ENCODE data around the gene ATG13. TPM values are rescaled to one million over a fixed set of nuclear protein-coding genes. Genes with fewer than 3 reads are reported as not detected.

ATG13 gene
- total RNA-seq, 2 experiments from 2014 or later = 95.7 to 102 TPM

DNA sequence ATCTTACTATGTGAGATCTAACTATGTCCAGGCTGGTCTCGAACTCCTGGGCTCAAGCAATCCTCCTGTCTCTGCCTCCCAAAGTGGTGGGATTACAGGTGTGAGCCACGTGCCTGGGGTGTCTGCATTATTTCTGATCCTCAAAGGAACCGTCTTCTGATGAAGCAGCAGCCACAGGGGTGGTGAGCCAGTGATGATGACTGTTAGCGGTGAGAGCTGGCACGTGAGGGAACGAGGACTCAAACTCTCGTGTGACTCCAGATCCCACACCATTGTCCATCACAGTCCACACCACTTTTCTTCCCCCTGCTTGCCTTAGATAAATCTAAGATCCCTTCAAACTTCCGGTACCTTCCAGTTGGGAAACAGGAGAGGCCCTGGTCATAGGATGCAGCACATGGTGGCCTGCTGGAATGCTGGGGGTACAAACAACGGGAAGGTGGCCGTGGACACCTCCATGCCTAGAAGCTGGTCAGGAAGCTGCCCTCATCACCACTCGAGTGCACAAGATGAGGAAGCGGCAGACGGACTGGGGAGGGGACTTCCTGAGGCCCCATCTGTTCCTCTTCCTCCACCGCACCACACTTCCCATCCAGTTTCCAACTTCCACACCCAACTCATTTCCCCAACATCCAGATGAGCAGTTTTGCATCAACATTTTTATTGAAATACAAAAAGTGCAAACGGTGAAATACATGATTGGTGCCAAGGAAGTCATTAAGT is 59.2 kb downstream of the ATG13 start:
- intact Hi-C loops (cut with DNase I, micrococcal nuclease) = no loop called here
- Mint-ChIP-seq H3K9me3 (no peaks in the 10 kb centered on the region), H3K4me1 (ENCODE audit: low read depth) (peaks cover 54% of the 10 kb centered on the region), H3K27ac (peak overlapping the region; percentile 80), H3K36me3 (ENCODE audit: low read depth) (peaks cover 76% of the 10 kb centered on the region), H3K4me3 (peak overlapping the region; percentile 20), H3K27me3 (no peaks in the 10 kb centered on the region)
- Histone ChIP-seq H3K4me1 (ENCODE audit: insufficient read depth, low read length) (peaks cover 62% of the 10 kb centered on the region), H3K27me3 (ENCODE audit: control insufficient read depth in 1 of 2, insufficient read depth in 2 of 2, low read length in 2 of 2) (no peaks in the 10 kb centered on the region), H3K36me3 (ENCODE audit: insufficient read depth, low read length) (peaks cover 64% of the 10 kb centered on the region), H3K27ac (ENCODE audit: low read depth in 1 of 2, low read length in 2 of 2) (peak overlapping the region in 1 of 2 donors; percentile 39), H3K9me3 (ENCODE audit: control insufficient read depth in 1 of 2, insufficient read depth in 1 of 2, low read length in 2 of 2) (no peaks in the 10 kb centered on the region), H3K4me3 (ENCODE audit: low read length) (no peak overlapping the region)
- TF ChIP-seq, protein P1, sequence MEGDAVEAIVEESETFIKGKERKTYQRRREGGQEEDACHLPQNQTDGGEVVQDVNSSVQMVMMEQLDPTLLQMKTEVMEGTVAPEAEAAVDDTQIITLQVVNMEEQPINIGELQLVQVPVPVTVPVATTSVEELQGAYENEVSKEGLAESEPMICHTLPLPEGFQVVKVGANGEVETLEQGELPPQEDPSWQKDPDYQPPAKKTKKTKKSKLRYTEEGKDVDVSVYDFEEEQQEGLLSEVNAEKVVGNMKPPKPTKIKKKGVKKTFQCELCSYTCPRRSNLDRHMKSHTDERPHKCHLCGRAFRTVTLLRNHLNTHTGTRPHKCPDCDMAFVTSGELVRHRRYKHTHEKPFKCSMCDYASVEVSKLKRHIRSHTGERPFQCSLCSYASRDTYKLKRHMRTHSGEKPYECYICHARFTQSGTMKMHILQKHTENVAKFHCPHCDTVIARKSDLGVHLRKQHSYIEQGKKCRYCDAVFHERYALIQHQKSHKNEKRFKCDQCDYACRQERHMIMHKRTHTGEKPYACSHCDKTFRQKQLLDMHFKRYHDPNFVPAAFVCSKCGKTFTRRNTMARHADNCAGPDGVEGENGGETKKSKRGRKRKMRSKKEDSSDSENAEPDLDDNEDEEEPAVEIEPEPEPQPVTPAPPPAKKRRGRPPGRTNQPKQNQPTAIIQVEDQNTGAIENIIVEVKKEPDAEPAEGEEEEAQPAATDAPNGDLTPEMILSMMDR (IDR thresholded peaks at IDR 0.05) = no peak
- ATAC-seq (ENCODE audit: poor library complexity) (no peak), DNase-seq (peak in 2 of 14 experiments; percentile 51 to 56)
- POLR2A ChIA-PET = interaction anchor here (8.0 kb wide), 1 partner anchor 21 kb away, joined by 146 read pairs; the partner anchor contains the start of genes ARHGAP1 and ZNF408
- CTCF ChIA-PET = no interaction called here

DNA sequence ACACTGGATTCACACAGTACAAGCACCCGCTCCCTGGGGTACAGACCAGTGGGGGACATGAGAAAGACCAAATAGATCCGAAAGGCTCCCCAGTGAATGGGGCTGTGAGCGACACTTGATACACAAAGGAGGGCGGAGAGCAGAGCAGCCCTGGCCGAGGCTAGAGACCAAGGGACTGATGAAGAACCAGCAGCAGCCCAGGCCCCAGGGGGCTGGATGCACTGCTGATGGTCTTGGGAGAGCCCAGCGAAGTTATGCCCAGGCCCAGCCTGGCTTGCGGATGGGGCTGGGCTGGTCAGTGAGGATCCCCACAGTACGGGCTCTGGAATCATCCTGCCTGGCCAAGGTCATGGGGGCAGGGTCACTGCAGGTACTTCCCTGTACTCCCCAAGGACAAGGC is 59.8 kb downstream of the ATG13 start:
- Mint-ChIP-seq H3K36me3 (ENCODE audit: low read depth) (peaks cover 74% of the 10 kb centered on the region), H3K27me3 (no peaks in the 10 kb centered on the region), H3K4me1 (ENCODE audit: low read depth) (peaks cover 48% of the 10 kb centered on the region), H3K4me3 (no peak overlapping the region), H3K9me3 (no peaks in the 10 kb centered on the region), H3K27ac (peak overlapping the region; percentile 80)
- TF ChIP-seq, protein P1 (IDR thresholded peaks at IDR 0.05) = no peak
- H3K4me3 ChIP-seq (ENCODE audit: low read length) = no peak overlapping the region
- H3K27ac ChIP-seq (ENCODE audit: low read depth in 1 of 2, low read length in 2 of 2) = no peak overlapping the region
- peaks cover 57% of the 10 kb centered on the region for H3K4me1 ChIP-seq (ENCODE audit: insufficient read depth, low read length)
- DNase-seq (peak in 1 of 14 experiments; percentile 12), ATAC-seq (ENCODE audit: poor library complexity) (no peak)
- intact Hi-C loops (cut with DNase I, micrococcal nuclease) = no loop called here
- no peaks in the 10 kb centered on the region for H3K9me3 ChIP-seq (ENCODE audit: control insufficient read depth in 1 of 2, insufficient read depth in 1 of 2, low read length in 2 of 2)
- peaks cover 65% of the 10 kb centered on the region for H3K36me3 ChIP-seq (ENCODE audit: insufficient read depth, low read length)
- POLR2A ChIA-PET = no interaction called here
- no peaks in the 10 kb centered on the region for H3K27me3 ChIP-seq (ENCODE audit: control insufficient read depth in 1 of 2, insufficient read depth in 2 of 2, low read length in 2 of 2)
- CTCF ChIA-PET = no interaction called here

DNA sequence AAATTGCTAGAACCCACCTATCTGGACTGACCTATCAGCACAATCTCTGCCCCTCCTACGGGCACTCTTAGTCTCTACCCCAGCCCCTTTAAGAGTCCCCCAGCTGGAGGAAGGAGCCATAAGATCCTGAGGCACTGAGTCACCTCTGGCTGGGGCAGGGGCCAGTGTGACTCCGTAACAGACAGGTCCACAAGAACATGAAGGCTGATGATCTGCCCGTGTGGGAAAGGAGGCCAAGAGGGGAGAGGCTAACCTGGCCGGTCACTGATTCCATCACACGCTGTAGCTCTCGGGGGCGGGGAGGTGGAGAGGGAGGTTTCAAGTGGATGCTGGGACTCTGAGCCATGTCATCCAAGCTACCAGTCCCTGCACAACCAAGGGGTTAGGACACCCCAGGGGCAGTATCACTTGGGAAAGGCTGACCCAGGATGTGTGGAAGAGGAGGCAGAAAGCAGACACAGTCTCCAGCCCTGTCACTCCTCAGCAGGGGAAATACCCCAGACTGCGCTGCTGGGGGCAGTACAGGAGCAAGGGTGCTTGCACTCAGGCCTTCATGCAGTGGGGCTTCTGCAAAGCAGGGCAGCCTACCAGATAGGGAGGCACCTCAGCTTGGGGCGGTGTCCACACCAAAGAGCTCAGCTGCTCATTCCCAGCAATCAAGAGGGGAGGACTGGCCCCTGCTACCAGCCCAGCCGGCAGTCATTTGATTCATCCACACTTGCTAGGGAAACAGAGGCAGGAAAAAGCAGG is 60.8 kb downstream of the ATG13 start:
- Histone ChIP-seq H3K27me3 (ENCODE audit: control insufficient read depth in 1 of 2, insufficient read depth in 2 of 2, low read length in 2 of 2) (no peaks in the 10 kb centered on the region), H3K9me3 (ENCODE audit: control insufficient read depth in 1 of 2, insufficient read depth in 1 of 2, low read length in 2 of 2) (no peaks in the 10 kb centered on the region), H3K36me3 (ENCODE audit: insufficient read depth, low read length) (peaks cover 63% of the 10 kb centered on the region), H3K27ac (ENCODE audit: low read depth in 1 of 2, low read length in 2 of 2) (no peak overlapping the region), H3K4me3 (ENCODE audit: low read length) (no peak overlapping the region), H3K4me1 (ENCODE audit: insufficient read depth, low read length) (peaks cover 47% of the 10 kb centered on the region)
- no peaks in the 10 kb centered on the region for H3K9me3 Mint-ChIP-seq
- ChIA-PET POLR2A (no interaction called here), CTCF (interaction anchor here (0.7 kb wide), 1 partner anchor 21 kb away, joined by 3 read pairs; no protein-coding TSS in a partner anchor)
- peaks cover 38% of the 10 kb centered on the region for H3K4me1 Mint-ChIP-seq (ENCODE audit: low read depth)
- H3K36me3 Mint-ChIP-seq (ENCODE audit: low read depth) = peaks cover 67% of the 10 kb centered on the region
- H3K4me3 Mint-ChIP-seq = no peak overlapping the region
- TF ChIP-seq, protein P1 (IDR thresholded peaks at IDR 0.05) = no peak
- peak overlapping the region; percentile 80 for H3K27ac Mint-ChIP-seq
- intact Hi-C loops (cut with DNase I, micrococcal nuclease) = no loop called here
- DNase-seq = peak in 1 of 14 experiments; percentile 18
- ATAC-seq (ENCODE audit: poor library complexity) = no peak
- no peaks in the 10 kb centered on the region for H3K27me3 Mint-ChIP-seq

All from CD4-positive, alpha-beta T cell (primary cell).